ENCODE measurements around the gene BAZ2B. TPM values are rescaled to one million over a fixed set of nuclear protein-coding genes. Genes with fewer than 3 reads are reported as not detected.
"Not testable (repeated sequence)": the region's sequence is repeated elsewhere in the genome, so short reads cannot be mapped to it uniquely, and the experiment has no call there.

BAZ2B gene
- total RNA-seq, 1 experiment from 2014 or later = 41.5 TPM

DNA sequence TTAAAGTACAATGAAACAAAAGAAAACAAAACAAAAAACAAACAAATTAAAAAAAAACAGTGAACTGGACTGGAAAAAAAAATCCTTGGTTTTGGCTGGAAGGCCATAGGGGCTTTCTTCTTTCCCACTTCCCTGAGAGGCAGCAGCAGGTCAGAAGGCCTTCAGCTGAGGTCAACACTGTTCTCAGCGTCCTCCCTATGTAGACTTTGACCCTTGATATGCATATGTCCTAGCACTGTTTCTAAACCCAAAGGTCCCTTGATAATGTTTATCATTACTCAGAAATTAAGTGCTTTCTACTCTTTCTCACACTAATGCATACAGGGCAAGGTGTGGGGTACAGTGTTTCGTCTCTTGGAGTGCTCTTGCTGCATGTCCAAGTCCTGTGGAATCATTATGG is 254.3 kb downstream of the BAZ2B start:
- DNase-seq (ENCODE audit: extremely low read depth, low read depth) = no peak

DNA sequence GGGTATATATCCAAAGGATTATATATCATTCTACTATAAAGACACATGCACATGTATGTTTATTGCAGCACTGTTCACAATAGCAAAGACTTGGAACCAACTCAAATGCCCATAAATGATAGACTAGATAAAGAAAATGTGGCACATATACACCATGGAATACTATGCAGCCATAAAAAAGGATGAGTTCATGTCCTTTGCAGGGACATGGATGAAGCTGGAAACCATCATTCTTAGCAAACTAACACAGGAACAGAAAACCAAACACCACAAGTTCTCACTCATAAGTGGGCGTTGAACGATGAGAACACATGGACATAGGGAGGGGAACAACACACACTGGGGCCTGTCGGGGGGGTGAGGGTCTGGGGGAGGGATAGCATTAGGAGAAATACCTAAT is 254.7 kb downstream of the BAZ2B start:
- DNase-seq (ENCODE audit: extremely low read depth, low read depth) = not testable (repeated sequence)

DNA sequence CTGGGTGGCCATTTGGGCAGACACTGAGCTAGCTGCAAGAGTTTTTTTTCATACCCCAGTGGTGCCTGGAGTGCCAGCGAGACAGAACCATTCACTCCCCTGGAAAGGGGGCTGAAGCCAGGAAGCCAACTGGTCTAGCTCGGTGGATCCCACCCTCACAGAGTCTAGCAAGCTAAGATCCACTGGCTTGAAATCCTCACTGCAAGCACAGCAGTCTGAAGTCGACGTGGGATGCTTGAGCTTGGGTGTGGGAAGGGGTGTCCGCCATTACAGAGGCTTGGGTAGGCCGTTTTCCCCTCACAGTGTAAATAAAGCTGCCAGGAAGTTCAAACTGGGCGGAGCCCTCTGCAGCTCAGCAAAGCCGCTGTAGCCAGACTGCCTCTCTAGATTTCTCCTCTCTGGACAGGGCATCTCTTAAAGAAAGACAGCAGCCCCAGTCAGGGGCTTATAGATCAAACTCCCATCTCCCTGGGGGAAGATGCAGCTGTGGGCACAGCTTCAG is 260.2 kb downstream of the BAZ2B start:
- DNase-seq (ENCODE audit: extremely low read depth, low read depth) = no peak

- DNase-seq (ENCODE audit: extremely low read depth, low read depth) = no peak
Observed at GRCh38 chr2:159351977-159352376, 264.4 kb downstream of the BAZ2B start.

GRCh38 chr2:159349674-159350299 is 266.6 kb downstream of the BAZ2B start:
- DNase-seq (ENCODE audit: extremely low read depth, low read depth) = no peak

DNA sequence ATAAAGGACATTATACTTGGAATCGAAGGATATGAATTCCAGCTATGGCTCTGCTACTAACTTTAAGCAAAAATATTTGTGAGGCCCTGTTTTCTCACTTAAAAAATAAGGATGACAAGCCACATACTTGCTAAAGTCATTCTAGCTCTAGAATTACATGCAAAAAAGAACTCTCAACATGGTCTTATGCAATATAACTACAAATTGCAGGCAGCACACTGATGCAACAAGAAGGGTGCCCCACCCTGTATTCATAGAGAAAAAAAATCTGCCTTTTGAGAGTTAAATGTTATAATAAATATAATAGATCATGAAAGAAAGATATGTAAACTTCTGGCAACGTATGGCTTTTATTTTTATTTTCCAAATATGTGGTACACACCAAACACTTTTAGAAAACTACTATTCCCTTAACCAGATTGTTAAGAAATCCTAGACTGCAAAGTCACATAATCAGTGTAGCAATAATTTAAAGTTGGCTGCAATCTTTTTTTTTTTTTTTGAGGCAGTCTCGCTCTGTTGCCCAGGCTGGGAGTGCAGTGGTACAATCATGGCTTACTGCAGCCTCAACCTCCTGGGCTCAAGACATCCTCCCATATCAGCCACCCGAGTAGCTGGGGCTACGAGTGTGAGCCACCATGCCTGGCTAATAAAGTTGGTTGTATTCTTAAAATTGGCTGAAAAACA is 289.6 kb downstream of the BAZ2B start:
- DNase-seq (ENCODE audit: extremely low read depth, low read depth) = peak; percentile 83

GRCh38 chr2:159322419-159322818 is 293.9 kb downstream of the BAZ2B start:
- no peak for DNase-seq (ENCODE audit: extremely low read depth, low read depth)

- DNase-seq (ENCODE audit: extremely low read depth, low read depth) = no peak
Observed at GRCh38 chr2:159317392-159318088, 298.8 kb downstream of the BAZ2B start.

- DNase-seq (ENCODE audit: extremely low read depth, low read depth) = no peak
Observed at GRCh38 chr2:159307942-159308341, 308.4 kb downstream of the BAZ2B start.

DNA sequence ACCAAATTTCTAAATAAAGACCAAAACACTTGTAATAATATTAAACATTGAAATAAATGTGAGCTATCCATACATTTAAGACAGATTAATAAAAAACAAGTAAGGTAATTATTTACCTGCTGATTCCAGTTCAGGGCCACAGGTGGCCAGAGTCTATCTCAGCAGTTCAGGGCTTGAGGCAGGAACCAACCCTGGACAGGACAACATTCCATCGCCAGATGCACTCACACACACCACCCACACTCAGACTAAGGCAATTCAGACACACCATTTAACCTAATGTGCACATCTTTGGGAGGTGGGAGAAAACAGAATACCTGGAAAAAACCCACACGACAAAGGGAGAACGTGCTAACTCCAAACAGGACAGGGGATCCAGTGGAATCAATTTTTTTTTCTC is 315.8 kb downstream of the BAZ2B start:
- no peak for DNase-seq (ENCODE audit: extremely low read depth, low read depth)

DNA sequence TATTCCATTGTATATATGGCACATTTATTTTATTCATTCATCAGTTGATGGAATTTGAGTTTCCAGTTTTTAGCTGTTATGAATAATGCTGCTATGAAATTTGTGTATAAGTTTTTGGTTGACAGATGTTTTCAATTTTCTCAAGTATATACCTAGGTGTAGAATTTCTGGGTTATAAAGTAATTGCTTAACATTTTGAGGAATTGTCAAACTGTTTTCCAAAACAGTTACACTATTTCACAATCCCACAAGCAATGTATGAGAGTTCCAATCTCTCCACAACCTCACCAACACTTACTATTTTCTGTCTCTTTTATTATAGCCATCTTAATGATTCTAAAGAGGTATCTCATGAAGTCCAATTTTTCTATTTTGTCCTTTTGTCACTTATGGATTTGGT is 317.4 kb downstream of the BAZ2B start:
- DNase-seq (ENCODE audit: extremely low read depth, low read depth) = no peak

DNA sequence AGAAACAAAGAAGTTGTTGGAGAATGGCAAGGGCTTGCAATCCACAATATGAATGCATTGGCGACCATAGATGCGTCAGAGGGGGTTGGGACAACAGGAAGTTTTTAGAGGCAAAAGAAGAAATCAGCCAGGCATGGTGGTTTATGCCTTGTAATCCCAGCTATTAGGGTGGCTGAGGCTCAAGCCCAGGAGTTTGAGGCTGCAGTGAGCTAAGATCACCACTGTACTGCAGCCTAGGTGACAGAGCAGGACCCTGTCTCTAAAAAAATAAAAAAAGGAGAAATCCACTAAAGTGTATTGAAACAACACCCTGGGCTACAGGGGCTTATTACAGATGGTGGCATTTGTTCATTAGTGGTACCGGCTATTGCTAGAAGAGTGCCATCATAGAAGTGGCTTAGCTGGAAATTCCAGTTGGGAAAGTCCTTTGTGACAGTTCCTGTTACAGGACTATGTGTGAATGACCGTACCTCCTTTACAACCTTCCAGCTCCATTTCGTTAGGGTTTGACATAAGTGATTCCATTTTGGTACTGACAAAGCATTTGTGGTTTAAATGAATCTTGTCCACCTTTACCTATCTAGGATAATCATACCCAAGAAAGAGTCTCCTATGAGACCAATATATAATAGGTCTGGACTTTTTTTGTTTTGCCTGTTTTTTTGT is 319.2 kb downstream of the BAZ2B start:
- no peak for DNase-seq (ENCODE audit: extremely low read depth, low read depth)

DNA sequence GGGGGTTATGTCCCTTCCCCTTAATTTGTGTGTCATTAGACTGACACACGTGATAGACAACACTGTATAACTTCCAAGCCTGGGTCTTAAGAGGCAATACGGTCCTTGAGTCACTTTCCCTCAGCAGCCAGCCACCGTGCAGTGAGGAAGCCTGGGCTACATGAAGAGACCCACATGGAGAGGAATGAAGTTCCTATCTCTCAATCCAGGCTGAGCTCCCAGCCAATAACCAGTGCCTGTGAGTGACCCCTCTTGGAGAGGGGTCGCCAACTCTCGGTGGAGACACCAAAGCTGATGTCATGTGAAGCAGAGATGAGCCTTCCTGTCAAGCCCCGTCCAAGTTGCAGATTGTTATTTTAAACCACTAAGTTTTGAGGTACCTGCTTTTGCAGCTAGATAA is 324.2 kb downstream of the BAZ2B start:
- DNase-seq (ENCODE audit: extremely low read depth, low read depth) = no peak

DNA sequence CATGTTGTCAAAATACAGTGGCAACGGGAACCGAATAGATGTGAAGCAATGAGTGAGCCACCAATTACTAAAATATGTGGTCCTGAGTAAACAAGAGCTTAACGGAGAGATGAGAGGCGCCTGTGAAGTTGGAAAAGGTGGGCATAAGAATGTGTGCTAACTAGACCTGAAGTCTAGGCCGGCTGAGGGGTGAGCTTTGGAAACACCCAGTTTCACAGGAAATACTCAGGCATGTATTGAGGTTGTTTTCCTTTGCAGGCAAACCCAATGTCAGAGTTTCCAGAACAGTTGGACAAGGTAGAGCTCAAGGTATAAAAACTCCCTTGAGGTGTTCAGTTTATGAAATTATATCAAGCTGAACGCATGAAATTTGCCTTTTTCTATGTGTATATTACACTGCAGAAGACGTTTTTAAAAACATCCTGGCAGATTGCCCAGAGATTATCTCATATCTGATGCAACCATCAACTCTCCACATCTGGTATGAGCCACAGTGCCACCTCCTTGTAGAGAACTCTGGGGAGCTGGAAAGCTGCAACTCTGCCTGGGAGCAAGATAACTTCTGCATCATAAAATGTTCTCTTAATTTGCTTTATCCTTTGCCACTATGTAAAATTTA is 325.9 kb downstream of the BAZ2B start:
- peak; percentile 77 for DNase-seq (ENCODE audit: extremely low read depth, low read depth)

DNA sequence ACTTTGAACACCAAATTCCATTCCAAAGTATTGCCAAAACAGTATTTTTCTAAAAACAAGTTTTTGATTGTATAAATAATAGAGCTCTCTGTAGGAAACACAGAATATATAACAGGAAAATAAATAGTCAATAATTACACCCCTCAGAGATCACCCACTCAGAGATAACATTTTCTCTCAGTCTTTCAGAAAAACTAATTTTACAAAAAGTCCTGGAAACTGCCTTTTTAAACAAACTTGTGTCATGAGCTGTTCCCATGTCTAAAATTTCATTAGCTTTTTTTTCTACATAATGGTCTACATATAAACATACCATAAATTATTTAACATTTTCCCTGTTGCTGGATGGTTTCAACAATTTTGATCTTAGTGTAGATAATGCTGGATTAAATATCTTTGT is 328.6 kb downstream of the BAZ2B start:
- no peak for DNase-seq (ENCODE audit: extremely low read depth, low read depth)

GRCh38 chr2:159286709-159287441 is 329.5 kb downstream of the BAZ2B start:
- DNase-seq (ENCODE audit: extremely low read depth, low read depth) = peak; percentile 97

DNA sequence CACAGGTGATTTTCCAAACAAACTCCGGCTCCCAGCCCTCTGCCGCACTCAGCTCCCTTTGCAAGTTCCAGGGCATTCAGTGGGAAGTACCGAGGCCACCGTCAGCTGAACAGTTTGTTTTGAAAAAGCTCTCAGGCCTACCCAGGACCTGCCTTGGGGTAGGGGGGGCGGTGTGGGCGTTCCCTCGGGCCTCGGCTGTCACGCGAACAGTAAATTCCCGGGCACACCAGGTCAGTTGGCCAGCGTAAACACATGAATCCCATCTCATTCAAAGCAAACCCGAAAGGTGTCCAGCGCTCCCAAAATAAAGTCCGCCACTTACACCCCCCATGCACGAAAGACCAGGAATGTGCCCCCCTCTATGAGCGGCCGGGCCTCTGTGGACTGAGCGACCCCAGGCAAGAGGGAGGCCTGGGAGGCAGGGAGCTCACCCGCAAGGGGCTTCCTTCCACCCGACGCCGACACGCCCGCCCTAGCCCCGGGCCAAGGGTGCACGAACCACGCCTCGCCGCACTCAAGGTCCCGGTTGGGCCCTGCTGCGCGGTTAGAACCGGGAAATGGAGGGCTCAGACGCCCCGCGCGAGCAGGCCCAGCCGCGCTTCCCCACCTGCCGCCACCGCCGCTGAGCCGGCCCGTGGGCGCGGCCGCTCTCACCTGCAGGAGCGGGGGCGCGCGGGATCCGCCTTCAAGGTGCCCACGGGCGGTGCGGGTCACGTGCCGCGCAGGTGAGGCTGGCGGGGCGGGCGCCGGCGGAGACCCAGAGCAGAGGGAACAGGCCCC is 330.2 kb downstream of the BAZ2B start, which contains the start of gene WDSUB1:
TSS of gene WDSUB1 (minus strand) at position 775 of the 780 bp plus-strand sequence. CDS start 3,634 bp downstream, outside the sequence.
- no peak for DNase-seq (ENCODE audit: extremely low read depth, low read depth)

DNA sequence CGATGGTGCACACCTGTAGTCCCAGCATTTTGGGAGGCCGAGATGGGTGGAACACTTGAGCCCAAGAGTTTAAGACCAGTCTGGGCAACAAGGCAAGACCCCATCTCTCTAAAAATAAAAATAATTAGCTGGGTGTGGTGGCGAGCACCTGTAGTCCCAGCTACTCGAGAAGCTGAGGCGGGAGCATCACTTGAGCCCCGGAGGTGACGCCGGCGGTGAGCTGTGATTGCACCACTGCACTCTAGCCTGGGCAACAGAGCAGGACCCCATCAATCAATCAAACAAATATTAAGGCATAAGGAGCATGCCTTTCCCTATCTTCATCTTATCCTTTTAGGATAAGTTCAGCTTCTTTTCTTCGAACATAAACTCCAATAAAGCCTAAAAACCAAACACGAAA is 330.9 kb downstream of the BAZ2B start:
- no peak for DNase-seq (ENCODE audit: extremely low read depth, low read depth)

- no peak for DNase-seq (ENCODE audit: extremely low read depth, low read depth)
Observed at GRCh38 chr2:159283529-159283928, 332.8 kb downstream of the BAZ2B start.

Data from NCI-H460 (cell line).